Measurements from ENCODE around the gene PDZD2.

The PDZD2 gene

GRCh38 chr5:31613651-31614050 is 25.3 kb upstream of the PDZD2 start:
- H3K4me3 ChIP-seq (ENCODE audit: severe bottlenecking) = no peak overlapping the region
- no peak for TF ChIP-seq CTCF (IDR thresholded peaks at IDR 0.05; ENCODE audit: poor library complexity, severe bottlenecking)
- H3K9me3 ChIP-seq (ENCODE audit: severe bottlenecking) = peaks cover 5% of the 10 kb centered on the region
- no peak overlapping the region for H3K27ac ChIP-seq (ENCODE audit: poor library complexity, severe bottlenecking)
- DNase-seq (ENCODE audit: low spot score) (no peak), ATAC-seq (ENCODE audit: low read depth) (no peak)
- no peaks in the 10 kb centered on the region for H3K4me1 ChIP-seq (ENCODE audit: insufficient read depth, poor library complexity, severe bottlenecking)
- no peaks in the 10 kb centered on the region for H3K36me3 ChIP-seq (ENCODE audit: low read depth)
- H3K27me3 ChIP-seq (ENCODE audit: insufficient read depth, poor library complexity, severe bottlenecking) = peaks cover 8% of the 10 kb centered on the region

- no peak for DNase-seq (ENCODE audit: low spot score)
- ATAC-seq (ENCODE audit: low read depth) = no peak
- no peak overlapping the region for H3K27ac ChIP-seq (ENCODE audit: poor library complexity, severe bottlenecking)
- H3K4me1 ChIP-seq (ENCODE audit: insufficient read depth, poor library complexity, severe bottlenecking) = no peaks in the 10 kb centered on the region
- peaks cover 8% of the 10 kb centered on the region for H3K27me3 ChIP-seq (ENCODE audit: insufficient read depth, poor library complexity, severe bottlenecking)
- peaks cover 5% of the 10 kb centered on the region for H3K9me3 ChIP-seq (ENCODE audit: severe bottlenecking)
- H3K4me3 ChIP-seq (ENCODE audit: severe bottlenecking) = no peak overlapping the region
- H3K36me3 ChIP-seq (ENCODE audit: low read depth) = no peaks in the 10 kb centered on the region
- no peak for TF ChIP-seq CTCF (IDR thresholded peaks at IDR 0.05; ENCODE audit: poor library complexity, severe bottlenecking)
These were observed 24.5 kb upstream of the PDZD2 start for GRCh38 chr5:31614151-31615020.

GRCh38 chr5:31617867-31618266 is 21.1 kb upstream of the PDZD2 start:
- H3K4me3 ChIP-seq (ENCODE audit: severe bottlenecking) = no peak overlapping the region
- H3K36me3 ChIP-seq (ENCODE audit: low read depth) = no peaks in the 10 kb centered on the region
- H3K4me1 ChIP-seq (ENCODE audit: insufficient read depth, poor library complexity, severe bottlenecking) = no peaks in the 10 kb centered on the region
- no peak for TF ChIP-seq CTCF (IDR thresholded peaks at IDR 0.05; ENCODE audit: poor library complexity, severe bottlenecking)
- peaks cover 8% of the 10 kb centered on the region for H3K27me3 ChIP-seq (ENCODE audit: insufficient read depth, poor library complexity, severe bottlenecking)
- H3K9me3 ChIP-seq (ENCODE audit: severe bottlenecking) = peaks cover 5% of the 10 kb centered on the region
- ATAC-seq (ENCODE audit: low read depth) = no peak
- no peak for DNase-seq (ENCODE audit: low spot score)
- H3K27ac ChIP-seq (ENCODE audit: poor library complexity, severe bottlenecking) = no peak overlapping the region

GRCh38 chr5:31620026-31620425 is 18.9 kb upstream of the PDZD2 start:
- no peak for TF ChIP-seq CTCF (IDR thresholded peaks at IDR 0.05; ENCODE audit: poor library complexity, severe bottlenecking)
- H3K36me3 ChIP-seq (ENCODE audit: low read depth) = no peaks in the 10 kb centered on the region
- no peak overlapping the region for H3K27ac ChIP-seq (ENCODE audit: poor library complexity, severe bottlenecking)
- no peaks in the 10 kb centered on the region for H3K4me1 ChIP-seq (ENCODE audit: insufficient read depth, poor library complexity, severe bottlenecking)
- H3K4me3 ChIP-seq (ENCODE audit: severe bottlenecking) = no peak overlapping the region
- H3K27me3 ChIP-seq (ENCODE audit: insufficient read depth, poor library complexity, severe bottlenecking) = peaks cover 8% of the 10 kb centered on the region
- no peak for DNase-seq (ENCODE audit: low spot score)
- no peak for ATAC-seq (ENCODE audit: low read depth)
- H3K9me3 ChIP-seq (ENCODE audit: severe bottlenecking) = peaks cover 5% of the 10 kb centered on the region

GRCh38 chr5:31623249-31623648 is 15.7 kb upstream of the PDZD2 start:
- TF ChIP-seq CTCF (IDR thresholded peaks at IDR 0.05; ENCODE audit: poor library complexity, severe bottlenecking) = no peak
- Histone ChIP-seq H3K4me3 (ENCODE audit: severe bottlenecking) (no peak overlapping the region), H3K27me3 (ENCODE audit: insufficient read depth, poor library complexity, severe bottlenecking) (peaks cover 2% of the 10 kb centered on the region), H3K9me3 (ENCODE audit: severe bottlenecking) (no peaks in the 10 kb centered on the region), H3K36me3 (ENCODE audit: low read depth) (no peaks in the 10 kb centered on the region), H3K4me1 (ENCODE audit: insufficient read depth, poor library complexity, severe bottlenecking) (no peaks in the 10 kb centered on the region), H3K27ac (ENCODE audit: poor library complexity, severe bottlenecking) (no peak overlapping the region)
- ATAC-seq (ENCODE audit: low read depth) (no peak), DNase-seq (ENCODE audit: low spot score) (no peak)

Data from RWPE2 (cell line).